DND-41 (cell line): ENCODE measurements around the gene RAMP1.

Source experiments
- EZH2 ChIP-seq: IDR thresholded peaks from 3 replicates; pipeline ENCODE4 v1.6.1; 2012; ENCODE audit warnings: borderline replicate concordance, low read depth, mild to moderate bottlenecking, moderate library complexity, low read length, inconsistent platforms; ENCODE audit not compliant: severe bottlenecking
- TF ChIP-seq, protein P1 (sequence below): IDR thresholded peaks from 2 replicates; pipeline ENCODE4 v1.5.1; 2012; ENCODE audit warnings: borderline replicate concordance, low read length, moderate library complexity, mild to moderate bottlenecking; ENCODE audit not compliant: poor library complexity, severe bottlenecking; ENCODE audit errors: extremely low read depth

DNA sequence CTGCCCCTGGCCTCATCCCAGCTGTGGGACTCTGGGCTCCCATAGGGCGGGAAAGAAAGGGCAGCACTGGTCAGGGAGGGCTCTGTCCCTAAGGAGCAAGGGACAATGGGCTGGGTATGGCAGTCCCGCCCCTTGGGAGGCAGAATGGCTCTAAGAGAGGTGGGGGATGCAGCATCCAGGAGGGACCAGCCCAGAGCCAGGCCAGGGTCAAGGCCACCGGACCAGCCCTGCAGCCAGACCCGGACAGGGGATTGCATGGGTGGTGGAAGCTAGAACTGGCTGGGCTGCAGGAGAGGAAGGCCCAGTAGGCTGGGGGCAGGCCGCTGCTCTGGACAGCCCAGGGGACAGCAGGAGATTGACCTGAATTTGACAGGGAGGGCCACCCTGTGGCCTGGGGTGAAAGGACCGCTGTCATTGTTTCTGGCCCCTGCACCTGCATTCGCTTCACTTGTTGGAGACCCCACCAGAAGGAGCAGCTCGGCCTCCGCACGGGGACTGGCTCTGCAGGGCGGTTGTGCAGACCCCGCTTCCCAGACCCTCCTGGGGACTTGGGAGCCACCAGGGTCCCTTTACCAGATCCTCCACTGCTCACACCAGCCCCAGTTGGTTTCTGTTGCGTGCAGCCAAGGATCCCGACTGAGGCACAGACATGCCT is 14.6 kb downstream of the RAMP1 start:
- TF ChIP-seq, protein P1, sequence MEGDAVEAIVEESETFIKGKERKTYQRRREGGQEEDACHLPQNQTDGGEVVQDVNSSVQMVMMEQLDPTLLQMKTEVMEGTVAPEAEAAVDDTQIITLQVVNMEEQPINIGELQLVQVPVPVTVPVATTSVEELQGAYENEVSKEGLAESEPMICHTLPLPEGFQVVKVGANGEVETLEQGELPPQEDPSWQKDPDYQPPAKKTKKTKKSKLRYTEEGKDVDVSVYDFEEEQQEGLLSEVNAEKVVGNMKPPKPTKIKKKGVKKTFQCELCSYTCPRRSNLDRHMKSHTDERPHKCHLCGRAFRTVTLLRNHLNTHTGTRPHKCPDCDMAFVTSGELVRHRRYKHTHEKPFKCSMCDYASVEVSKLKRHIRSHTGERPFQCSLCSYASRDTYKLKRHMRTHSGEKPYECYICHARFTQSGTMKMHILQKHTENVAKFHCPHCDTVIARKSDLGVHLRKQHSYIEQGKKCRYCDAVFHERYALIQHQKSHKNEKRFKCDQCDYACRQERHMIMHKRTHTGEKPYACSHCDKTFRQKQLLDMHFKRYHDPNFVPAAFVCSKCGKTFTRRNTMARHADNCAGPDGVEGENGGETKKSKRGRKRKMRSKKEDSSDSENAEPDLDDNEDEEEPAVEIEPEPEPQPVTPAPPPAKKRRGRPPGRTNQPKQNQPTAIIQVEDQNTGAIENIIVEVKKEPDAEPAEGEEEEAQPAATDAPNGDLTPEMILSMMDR = no peak
- no peak for TF ChIP-seq EZH2
